ENCODE measurements around the gene COMT. TPM values are rescaled to one million over a fixed set of nuclear protein-coding genes. Genes with fewer than 3 reads are reported as not detected.
A peak's percentile ranks its signal among the peaks of the same experiment; 100 is the strongest.

COMT gene
- total and polyA plus RNA-seq, 9 of the 15 experiments (the other 6 are each of a cell fraction or from before 2014, with no cell fraction given), result 12.5 to 351 (median 155) TPM

GRCh38 chr22:19959043-19959586, 17.5 kb downstream of the COMT start (continued):
- TF ChIP-seq, protein P1, sequence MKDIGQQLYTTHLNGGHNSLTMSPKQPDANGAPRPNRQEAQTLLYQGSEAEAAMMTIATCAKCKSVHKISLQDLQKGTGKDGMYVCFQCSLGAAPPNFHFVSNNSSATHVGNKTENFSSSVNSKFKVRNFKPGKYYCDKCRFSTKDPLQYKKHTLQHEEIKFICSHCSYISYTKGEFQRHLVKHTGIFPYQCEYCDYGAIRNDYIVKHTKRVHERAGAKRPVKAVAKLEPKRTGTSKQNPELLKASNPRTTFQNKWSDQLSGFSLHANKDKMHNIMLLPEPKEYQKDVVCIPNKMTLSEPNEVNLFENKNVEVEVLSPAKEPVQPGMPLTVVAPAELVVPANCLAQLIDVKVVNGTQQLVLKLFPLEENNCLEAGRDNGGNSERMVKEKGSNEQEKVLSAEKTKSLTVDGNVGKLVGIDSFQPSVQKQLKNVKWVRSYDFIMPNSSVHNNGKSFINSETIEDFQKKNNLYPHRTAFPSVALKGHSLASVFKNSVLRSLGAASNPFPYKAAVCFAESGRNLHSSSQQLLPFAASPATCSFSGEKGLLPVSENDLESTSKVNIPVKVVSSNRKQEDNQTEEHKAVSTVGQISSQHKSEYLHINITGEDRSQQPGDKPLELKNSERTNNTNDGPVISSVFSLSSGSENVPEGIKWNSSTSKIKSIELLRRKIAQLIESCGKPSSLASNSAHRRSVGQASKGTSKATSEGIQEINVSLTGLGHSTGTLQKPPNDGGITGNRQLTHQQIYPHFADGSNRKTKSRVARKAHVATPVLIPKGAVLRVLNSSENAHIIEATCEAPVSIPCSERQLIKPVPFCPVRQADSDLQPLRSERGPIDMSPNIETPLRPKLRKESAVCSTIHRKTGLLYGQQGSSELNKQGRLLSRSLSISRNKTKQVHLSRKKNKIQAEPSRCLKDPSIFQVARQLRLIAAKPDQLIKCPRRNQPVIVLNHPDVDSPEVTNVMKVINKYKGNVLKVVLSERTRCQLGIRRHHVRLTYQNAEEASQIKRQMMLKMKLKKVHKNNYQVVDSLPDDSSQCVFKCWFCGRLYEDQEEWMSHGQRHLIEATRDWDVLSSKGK (CRISPR knock-in tag; IDR thresholded peaks at IDR 0.05), result no peak
- TF ChIP-seq CHD1 (IDR thresholded peaks at IDR 0.05; ENCODE audit: low read length) (peak; percentile 8), ZNF347 (CRISPR knock-in tag; IDR thresholded peaks at IDR 0.05; ENCODE audit: low read depth) (no peak), SIN3A (IDR thresholded peaks at IDR 0.05; ENCODE audit: borderline replicate concordance in 2 of 2, control insufficient read depth in 1 of 2, low read depth in 2 of 2, low read length in 2 of 2) (peak; percentile 44 to 76; a peak in 1 of 4 replicates), RBM22 (IDR thresholded peaks at IDR 0.05; ENCODE audit: low read depth, low read length, poor library complexity, severe bottlenecking) (no peak), PHF8 (IDR thresholded peaks at IDR 0.05; ENCODE audit: borderline replicate concordance, low read length) (peak; percentile 30; the same call in 1 of the 2 replicates)
- TF ChIP-seq, protein P2, sequence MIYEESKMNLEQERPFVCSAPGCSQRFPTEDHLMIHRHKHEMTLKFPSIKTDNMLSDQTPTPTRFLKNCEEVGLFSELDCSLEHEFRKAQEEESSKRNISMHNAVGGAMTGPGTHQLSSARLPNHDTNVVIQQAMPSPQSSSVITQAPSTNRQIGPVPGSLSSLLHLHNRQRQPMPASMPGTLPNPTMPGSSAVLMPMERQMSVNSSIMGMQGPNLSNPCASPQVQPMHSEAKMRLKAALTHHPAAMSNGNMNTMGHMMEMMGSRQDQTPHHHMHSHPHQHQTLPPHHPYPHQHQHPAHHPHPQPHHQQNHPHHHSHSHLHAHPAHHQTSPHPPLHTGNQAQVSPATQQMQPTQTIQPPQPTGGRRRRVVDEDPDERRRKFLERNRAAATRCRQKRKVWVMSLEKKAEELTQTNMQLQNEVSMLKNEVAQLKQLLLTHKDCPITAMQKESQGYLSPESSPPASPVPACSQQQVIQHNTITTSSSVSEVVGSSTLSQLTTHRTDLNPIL (CRISPR knock-in tag; IDR thresholded peaks at IDR 0.05), result no peak
- TF ChIP-seq, protein P3, sequence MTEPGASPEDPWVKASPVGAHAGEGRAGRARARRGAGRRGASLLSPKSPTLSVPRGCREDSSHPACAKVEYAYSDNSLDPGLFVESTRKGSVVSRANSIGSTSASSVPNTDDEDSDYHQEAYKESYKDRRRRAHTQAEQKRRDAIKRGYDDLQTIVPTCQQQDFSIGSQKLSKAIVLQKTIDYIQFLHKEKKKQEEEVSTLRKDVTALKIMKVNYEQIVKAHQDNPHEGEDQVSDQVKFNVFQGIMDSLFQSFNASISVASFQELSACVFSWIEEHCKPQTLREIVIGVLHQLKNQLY (CRISPR knock-in tag; conservative IDR thresholded peaks at IDR 0.05), result no peak
